ENCODE data around the gene RAD51B. TPM values are rescaled to one million over a fixed set of nuclear protein-coding genes. Genes with fewer than 3 reads are reported as not detected.

RAD51B gene
- total RNA-seq, 1 experiment from 2014 or later: 14.2 TPM

- TF ChIP-seq PRDM15 (CRISPR knock-in tag; IDR thresholded peaks at IDR 0.05) (no peak), FOXK1 (CRISPR knock-in tag; IDR thresholded peaks at IDR 0.05) (no peak), USF1 (CRISPR knock-in tag; IDR thresholded peaks at IDR 0.05) (no peak), STAT6 (CRISPR knock-in tag; conservative IDR thresholded peaks at IDR 0.05; ENCODE audit: low read depth) (no peak), ERG (CRISPR knock-in tag; IDR thresholded peaks at IDR 0.05) (no peak), TEAD4 (CRISPR knock-in tag; IDR thresholded peaks at IDR 0.05) (no peak), SOX15 (CRISPR knock-in tag; IDR thresholded peaks at IDR 0.05) (no peak)
Measured at GRCh38 chr14:67782090-67782489, 37.5 kb upstream of the RAD51B start (continued).

- Mint-ChIP-seq H3K4me3 (no peak overlapping the region), H3K27ac (no peak overlapping the region; the same call in 1 of the 2 replicates), H3K27me3 (ENCODE audit: low read depth) (no peaks in the 10 kb centered on the region), H3K36me3 (peaks cover 79% of the 10 kb centered on the region), H3K9me3 (no peaks in the 10 kb centered on the region), H3K4me1 (no peaks in the 10 kb centered on the region)
- no peak for TF ChIP-seq MAX (CRISPR knock-in tag; IDR thresholded peaks at IDR 0.05)
- CTCF ChIA-PET: no interaction called here
- DNase-seq (ENCODE audit: low spot score): no peak
- ATAC-seq: no peak
- POLR2A ChIA-PET: no interaction called here
Measured at GRCh38 chr14:67784244-67784823, 35.2 kb upstream of the RAD51B start.

GRCh38 chr14:67785270-67786109 is 34.1 kb upstream of the RAD51B start:
- H3K36me3 Mint-ChIP-seq: peaks cover 80% of the 10 kb centered on the region
- no peak overlapping the region for H3K4me3 Mint-ChIP-seq
- H3K9me3 Mint-ChIP-seq: no peaks in the 10 kb centered on the region
- H3K4me1 Mint-ChIP-seq: no peaks in the 10 kb centered on the region
- no peak overlapping the region for H3K27ac Mint-ChIP-seq
- POLR2A ChIA-PET: no interaction called here
- H3K27me3 Mint-ChIP-seq (ENCODE audit: low read depth): no peaks in the 10 kb centered on the region
- DNase-seq (ENCODE audit: low spot score) (no peak), ATAC-seq (no peak)
- CTCF ChIA-PET: no interaction called here
- TF ChIP-seq FOXK1 (CRISPR knock-in tag; IDR thresholded peaks at IDR 0.05): no peak
- no peak for TF ChIP-seq EMX1 (CRISPR knock-in tag; IDR thresholded peaks at IDR 0.05)
- TF ChIP-seq IRF2 (CRISPR knock-in tag; IDR thresholded peaks at IDR 0.05; ENCODE audit: borderline replicate concordance, low read depth): no peak
- TF ChIP-seq ZNF532 (CRISPR knock-in tag; IDR thresholded peaks at IDR 0.05; ENCODE audit: borderline replicate concordance): no peak
- TF ChIP-seq ATF1 (CRISPR knock-in tag; IDR thresholded peaks at IDR 0.05): no peak
- TF ChIP-seq NFE2L1 (CRISPR knock-in tag; IDR thresholded peaks at IDR 0.05): no peak
- no peak for TF ChIP-seq FOXP4 (CRISPR knock-in tag; IDR thresholded peaks at IDR 0.05)
- TF ChIP-seq ZNF671 (CRISPR knock-in tag; IDR thresholded peaks at IDR 0.05): no peak
